MM.1S (cell line): ENCODE measurements around the gene PSMG3.

Experiments
- DNase-seq: peaks from one replicate; pipeline ENCODE4 v3.0.0-alpha.2; 2015
- H2AFZ ChIP-seq: fragments of 300-600 bp; sonication (generic); 2 replicates; pipeline ENCODE4 v1.6.0; 2016; ENCODE audit warnings: antibody characterized with exemption, low read length
- H3F3A ChIP-seq: fragments of 300-600 bp; sonication (generic); 2 replicates; pipeline ENCODE4 v1.6.1; 2016; ENCODE audit warnings: mild to moderate bottlenecking, antibody characterized with exemption, low read length, moderate library complexity, mixed read lengths; ENCODE audit not compliant: insufficient read depth
- H3K27ac ChIP-seq: fragments of 300-600 bp; sonication (generic); 2 replicates; pipeline ENCODE4 v1.5.1; 2016; ENCODE audit warnings: mild to moderate bottlenecking, low read length
- H3K27me3 ChIP-seq: fragments of 300-600 bp; sonication (generic); replicated peaks from 2 replicates; pipeline ENCODE4 v1.6.0; 2016; ENCODE audit warnings: low read length; ENCODE audit not compliant: insufficient read depth
- H3K36me3 ChIP-seq: fragments of 300-600 bp; sonication (generic); replicated peaks from 2 replicates; pipeline ENCODE4 v1.6.1; 2016; ENCODE audit warnings: mild to moderate bottlenecking, low read length, mixed read lengths; ENCODE audit not compliant: insufficient read depth
- H3K4me1 ChIP-seq: fragments of 300-600 bp; sonication (generic); 2 replicates; pipeline ENCODE4 v1.6.1; 2016; ENCODE audit warnings: low read length, mixed read lengths
- H3K4me2 ChIP-seq: fragments of 300-600 bp; sonication (generic); 2 replicates; pipeline ENCODE4 v1.6.0; 2016; ENCODE audit warnings: low read depth, low read length
- H3K4me3 ChIP-seq: fragments of 300-600 bp; sonication (generic); 2 replicates; pipeline ENCODE4 v1.5.1; 2016; ENCODE audit warnings: low read length, mixed read lengths
- H3K79me2 ChIP-seq: fragments of 300-600 bp; sonication (generic); 2 replicates; pipeline ENCODE4 v1.6.1; 2016; ENCODE audit warnings: mixed run types, low read length, mixed read lengths
- H3K9ac ChIP-seq: fragments of 300-600 bp; sonication (generic); 2 replicates; pipeline ENCODE4 v1.6.1; 2016; ENCODE audit warnings: low read length, mixed read lengths
- H3K9me2 ChIP-seq: fragments of 300-600 bp; sonication (generic); replicated peaks from 2 replicates; pipeline ENCODE4 v1.6.1; 2016; ENCODE audit warnings: mild to moderate bottlenecking, low read length, mixed read lengths; ENCODE audit not compliant: insufficient read depth
- H3K9me3 ChIP-seq: fragments of 300-600 bp; sonication (generic); replicated peaks from 2 replicates; pipeline ENCODE4 v1.6.1; 2016; ENCODE audit warnings: mild to moderate bottlenecking, low read length, mixed read lengths; ENCODE audit not compliant: insufficient read depth
- H4K20me1 ChIP-seq: fragments of 300-600 bp; sonication (generic); 2 replicates; pipeline ENCODE4 v1.6.1; 2016; ENCODE audit warnings: mild to moderate bottlenecking, low read length, moderate library complexity, mixed read lengths; ENCODE audit not compliant: insufficient read depth
- CTCF ChIP-seq: fragments of 300-600 bp; sonication (generic); IDR thresholded peaks from 2 replicates; pipeline ENCODE4 v1.5.1; 2016; ENCODE audit warnings: antibody characterized with exemption, low read length, mixed read lengths
- EZH2 ChIP-seq: fragments of 300-600 bp; sonication (generic); optimal IDR thresholded peaks from 2 replicates; pipeline ENCODE3; 2017; ENCODE audit warnings: low read depth, mild to moderate bottlenecking, antibody characterized with exemption, low read length, mixed read lengths
- EZH2phosphoT487 ChIP-seq: fragments of 300-600 bp; sonication (generic); IDR thresholded peaks from 2 replicates; pipeline ENCODE4 v1.6.1; 2018; ENCODE audit warnings: antibody characterized with exemption, low read length

Gene PSMG3

GRCh38 chr7:1575809-1576208, 6.0 kb upstream of the PSMG3 start:
- no peak overlapping the region for H3K9ac ChIP-seq
- H3F3A ChIP-seq: no peaks in the 10 kb centered on the region
- H3K27ac ChIP-seq: no peak overlapping the region

GRCh38 chr7:1572111-1572822, 2.4 kb upstream of the PSMG3 start:
- TF ChIP-seq CTCF (no peak), EZH2 (no peak), EZH2phosphoT487 (no peak)

More at GRCh38 chr7:1575809-1576208, 6.0 kb upstream of the PSMG3 start:
- no peak for TF ChIP-seq EZH2
- no peak for TF ChIP-seq CTCF
- no peak for TF ChIP-seq EZH2phosphoT487
- Histone ChIP-seq H3K4me1 (no peaks in the 10 kb centered on the region), H3K4me3 (no peak overlapping the region), H3K27me3 (peaks cover 7% of the 10 kb centered on the region; the same call in 1 of the 2 replicates), H2AFZ (no peak overlapping the region), H3K79me2 (no peaks in the 10 kb centered on the region), H4K20me1 (no peaks in the 10 kb centered on the region), H3K9me2 (no peaks in the 10 kb centered on the region), H3K9me3 (no peaks in the 10 kb centered on the region), H3K36me3 (no peaks in the 10 kb centered on the region), H3K4me2 (no peak overlapping the region)
- no peak for DNase-seq

GRCh38 chr7:1569440-1569832, 396 bp downstream of the PSMG3 start:
- 0 out of 2 replicates have a peak, but pooled peaks cover 2% of the 10 kb centered on the region for H3K36me3 ChIP-seq
- peak overlapping the region; percentile 80 for H3K4me3 ChIP-seq
- peaks cover 5% of the 10 kb centered on the region; the same call in 1 of the 2 replicates for H3K4me1 ChIP-seq
- DNase-seq: no peak
- no peak for TF ChIP-seq CTCF
- TF ChIP-seq EZH2phosphoT487: no peak
- TF ChIP-seq EZH2: no peak
- H3K4me2 ChIP-seq: peak overlapping the region; percentile 69; the same call in 1 of the 2 replicates
- peaks cover 5% of the 10 kb centered on the region for H3F3A ChIP-seq
- H3K27ac ChIP-seq: peak overlapping the region; percentile 25; the same call in 1 of the 2 replicates
- H4K20me1 ChIP-seq: no peaks in the 10 kb centered on the region
- no peaks in the 10 kb centered on the region for H3K9me2 ChIP-seq
- H2AFZ ChIP-seq: peak overlapping the region; percentile 82
- H3K9ac ChIP-seq: peak overlapping the region; percentile 86
- no peaks in the 10 kb centered on the region for H3K9me3 ChIP-seq
- H3K79me2 ChIP-seq: peaks cover 8% of the 10 kb centered on the region
- H3K27me3 ChIP-seq: no peaks in the 10 kb centered on the region

More at GRCh38 chr7:1572111-1572822, 2.4 kb upstream of the PSMG3 start:
- Histone ChIP-seq H4K20me1 (no peaks in the 10 kb centered on the region), H3K4me2 (no peak overlapping the region), H3K27ac (no peak overlapping the region), H3K36me3 (0 out of 2 replicates have a peak, but pooled peaks cover 2% of the 10 kb centered on the region), H2AFZ (no peak overlapping the region), H3K9me2 (no peaks in the 10 kb centered on the region), H3K9ac (no peak overlapping the region), H3K9me3 (no peaks in the 10 kb centered on the region), H3F3A (peaks cover 5% of the 10 kb centered on the region), H3K4me3 (no peak overlapping the region), H3K4me1 (peaks cover 5% of the 10 kb centered on the region; the same call in 1 of the 2 replicates), H3K79me2 (peaks cover 8% of the 10 kb centered on the region), H3K27me3 (no peaks in the 10 kb centered on the region; the same call in 1 of the 2 replicates)
- DNase-seq: no peak
